ENCODE data around the gene EPB41L4A. TPM values are rescaled to one million over a fixed set of nuclear protein-coding genes. Genes with fewer than 3 reads are reported as not detected.

The EPB41L4A gene
- total RNA-seq, 4 donors from 2014 or later: 10.1 to 32.9 (median 11.6) TPM

GRCh38 chr5:112146323-112147226 is 272.5 kb downstream of the EPB41L4A start:
- H3K27ac ChIP-seq: no peak overlapping the region

DNA sequence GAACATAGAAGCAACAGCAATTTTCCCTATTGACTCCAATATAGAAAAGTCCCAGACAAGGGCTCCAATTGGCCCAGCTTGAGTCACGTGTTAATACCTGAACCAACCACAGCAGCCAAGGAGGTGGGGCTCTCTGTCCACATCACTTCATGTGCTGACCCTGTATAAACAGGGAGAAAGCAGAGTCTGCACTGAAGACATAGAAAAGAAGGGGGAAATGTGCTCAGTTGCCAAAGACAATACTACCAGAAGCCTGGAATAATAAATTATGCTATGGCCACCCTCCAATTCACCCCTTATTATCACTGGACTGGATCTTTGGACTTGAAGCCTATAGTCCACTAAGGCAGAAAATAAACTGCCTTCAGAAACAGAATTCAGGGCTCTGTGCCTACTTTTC is 275.4 kb downstream of the EPB41L4A start:
- intact Hi-C loops (cut with DNase I; ENCODE audit: low total_unique reads): loop anchor here (10.0 kb wide), 1 partner anchor 379 kb away; no protein-coding TSS in a partner anchor
- Histone ChIP-seq H3K36me3 (no peaks in the 10 kb centered on the region), H3K9me3 (no peaks in the 10 kb centered on the region), H3K4me1 (no peaks in the 10 kb centered on the region), H3K27ac (no peak overlapping the region), H3K27me3 (no peaks in the 10 kb centered on the region), H3K4me3 (no peak overlapping the region)
- WGBS, 2 donors (ENCODE audit: low coverage in 1 of 2): 90% methylated on average over 1 of the region's 1 CpG; no CpG with 5 or more reads in 1 of the 2 donors
- in situ Hi-C loops (cut with MboI; ENCODE audit: low pct_ligation_motif_present in 1 of 4, low pct_unique_long_range_greater_than_20kb in 1 of 4, low sequenced_read_pairs in 3 of 4): loop anchor here (5.0 to 25.0 kb wide), 5 partner anchors 356 to 989 kb away; no protein-coding TSS in a partner anchor
- TF ChIP-seq POLR2A (IDR thresholded peaks at IDR 0.05): no peak
- TF ChIP-seq POLR2AphosphoS5 (IDR thresholded peaks at IDR 0.05): no peak
- TF ChIP-seq EP300 (IDR thresholded peaks at IDR 0.05; ENCODE audit: low read depth): no peak
- TF ChIP-seq, protein P1, sequence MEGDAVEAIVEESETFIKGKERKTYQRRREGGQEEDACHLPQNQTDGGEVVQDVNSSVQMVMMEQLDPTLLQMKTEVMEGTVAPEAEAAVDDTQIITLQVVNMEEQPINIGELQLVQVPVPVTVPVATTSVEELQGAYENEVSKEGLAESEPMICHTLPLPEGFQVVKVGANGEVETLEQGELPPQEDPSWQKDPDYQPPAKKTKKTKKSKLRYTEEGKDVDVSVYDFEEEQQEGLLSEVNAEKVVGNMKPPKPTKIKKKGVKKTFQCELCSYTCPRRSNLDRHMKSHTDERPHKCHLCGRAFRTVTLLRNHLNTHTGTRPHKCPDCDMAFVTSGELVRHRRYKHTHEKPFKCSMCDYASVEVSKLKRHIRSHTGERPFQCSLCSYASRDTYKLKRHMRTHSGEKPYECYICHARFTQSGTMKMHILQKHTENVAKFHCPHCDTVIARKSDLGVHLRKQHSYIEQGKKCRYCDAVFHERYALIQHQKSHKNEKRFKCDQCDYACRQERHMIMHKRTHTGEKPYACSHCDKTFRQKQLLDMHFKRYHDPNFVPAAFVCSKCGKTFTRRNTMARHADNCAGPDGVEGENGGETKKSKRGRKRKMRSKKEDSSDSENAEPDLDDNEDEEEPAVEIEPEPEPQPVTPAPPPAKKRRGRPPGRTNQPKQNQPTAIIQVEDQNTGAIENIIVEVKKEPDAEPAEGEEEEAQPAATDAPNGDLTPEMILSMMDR (IDR thresholded peaks at IDR 0.05): no peak
- no peak for DNase-seq

More at GRCh38 chr5:112146323-112147226, 272.5 kb downstream of the EPB41L4A start:
- no peak for TF ChIP-seq EP300 (IDR thresholded peaks at IDR 0.05; ENCODE audit: low read depth)
- TF ChIP-seq, protein P1 (IDR thresholded peaks at IDR 0.05): peak; percentile 75 to 87 (median 82)
- no peak for TF ChIP-seq POLR2AphosphoS5 (IDR thresholded peaks at IDR 0.05)
- TF ChIP-seq POLR2A (IDR thresholded peaks at IDR 0.05): no peak
- Histone ChIP-seq H3K4me3 (no peak overlapping the region), H3K4me1 (no peaks in the 10 kb centered on the region), H3K9me3 (no peaks in the 10 kb centered on the region), H3K27me3 (no peaks in the 10 kb centered on the region), H3K36me3 (no peaks in the 10 kb centered on the region)
- intact Hi-C loops (cut with DNase I; ENCODE audit: low total_unique reads) (loop anchor here (5.0 to 10.0 kb wide), 2 partner anchors 382 to 594 kb away; no protein-coding TSS in a partner anchor), in situ Hi-C loops (cut with MboI; ENCODE audit: low pct_ligation_motif_present in 1 of 4, low pct_unique_long_range_greater_than_20kb in 1 of 4, low sequenced_read_pairs in 3 of 4) (loop anchor here in 3 of 4 donors (10.0 to 25.0 kb wide), 4 partner anchors 359 to 992 kb away; no protein-coding TSS in a partner anchor)
- 38 to 51% methylated on average over 6 of the region's 6 CpGs for WGBS, 2 donors (ENCODE audit: low coverage in 1 of 2)
- peak; percentile 51 for DNase-seq

- intact Hi-C loops (cut with DNase I; ENCODE audit: low total_unique reads) (loop anchor here (10.0 kb wide), 1 partner anchor 378 kb away; no protein-coding TSS in a partner anchor), in situ Hi-C loops (cut with MboI; ENCODE audit: low pct_ligation_motif_present in 1 of 4, low pct_unique_long_range_greater_than_20kb in 1 of 4, low sequenced_read_pairs in 3 of 4) (loop anchor here (5.0 to 25.0 kb wide), 5 partner anchors 356 to 988 kb away; no protein-coding TSS in a partner anchor)
- Histone ChIP-seq H3K4me3 (no peak overlapping the region), H3K27me3 (no peaks in the 10 kb centered on the region), H3K36me3 (no peaks in the 10 kb centered on the region), H3K9me3 (no peaks in the 10 kb centered on the region), H3K4me1 (no peaks in the 10 kb centered on the region), H3K27ac (no peak overlapping the region)
- 33 to 50% methylated on average over 1 to 3 of the region's 3 CpGs for WGBS, 2 donors (ENCODE audit: low coverage in 1 of 2)
- TF ChIP-seq POLR2A (IDR thresholded peaks at IDR 0.05) (no peak), EP300 (IDR thresholded peaks at IDR 0.05; ENCODE audit: low read depth) (no peak), POLR2AphosphoS5 (IDR thresholded peaks at IDR 0.05) (no peak)
- TF ChIP-seq, protein P1 (IDR thresholded peaks at IDR 0.05): no peak
- no peak for DNase-seq
Measured at GRCh38 chr5:112142769-112143270, 276.3 kb downstream of the EPB41L4A start.

DNA sequence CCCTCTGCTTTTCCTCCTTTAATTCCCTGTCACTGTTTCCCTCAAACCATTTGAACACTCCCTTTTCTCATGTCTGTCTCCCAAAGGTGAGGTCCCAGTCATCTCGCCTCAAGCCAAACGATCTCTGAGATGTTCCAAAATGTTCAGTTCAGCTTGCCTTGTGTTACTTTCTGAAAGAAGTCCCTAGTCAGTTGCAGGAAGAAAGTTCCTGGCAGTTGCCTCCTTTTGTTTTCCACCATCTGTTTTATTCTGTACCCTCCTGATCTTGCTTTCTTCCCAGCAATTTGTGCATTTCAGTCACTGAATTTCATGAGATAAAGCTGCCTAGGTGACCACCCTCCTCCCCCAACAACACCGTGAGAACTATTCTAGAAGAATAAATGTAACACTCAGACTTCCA is 277.5 kb downstream of the EPB41L4A start:
- H3K27ac ChIP-seq: no peak overlapping the region
- intact Hi-C loops (cut with DNase I; ENCODE audit: low total_unique reads): loop anchor here (10.0 kb wide), 1 partner anchor 377 kb away; no protein-coding TSS in a partner anchor
- H3K4me1 ChIP-seq: no peaks in the 10 kb centered on the region
- H3K36me3 ChIP-seq: no peaks in the 10 kb centered on the region
- TF ChIP-seq EP300 (IDR thresholded peaks at IDR 0.05; ENCODE audit: low read depth) (no peak), POLR2AphosphoS5 (IDR thresholded peaks at IDR 0.05) (no peak), POLR2A (IDR thresholded peaks at IDR 0.05) (no peak)
- TF ChIP-seq, protein P1 (IDR thresholded peaks at IDR 0.05): no peak
- no peaks in the 10 kb centered on the region for H3K9me3 ChIP-seq
- in situ Hi-C loops (cut with MboI; ENCODE audit: low pct_ligation_motif_present in 1 of 4, low pct_unique_long_range_greater_than_20kb in 1 of 4, low sequenced_read_pairs in 3 of 4): loop anchor here (5.0 to 25.0 kb wide), 5 partner anchors 354 to 987 kb away; no protein-coding TSS in a partner anchor
- DNase-seq: no peak
- H3K4me3 ChIP-seq: no peak overlapping the region
- no peaks in the 10 kb centered on the region for H3K27me3 ChIP-seq
- WGBS, 2 donors (ENCODE audit: low coverage in 1 of 2): 85 to 87% methylated on average over 3 of the region's 3 CpGs

Data from transverse colon (tissue), 4 donors.